GM23338 (cell line): Measurements from ENCODE around the gene MSH3. TPM values are rescaled to one million over a fixed set of nuclear protein-coding genes. Genes with fewer than 3 reads are reported as not detected.

Experiments
- polyA plus RNA-seq: library from polyadenylated mRNA; unstranded; fragments of >200 nt; fragmentation: Nextera tagmentation; extraction: Ambion mirVana; gene quantifications from 2 replicates; pipeline ENCODE4 v1.2.1, GENCODE V29; 2016
- small RNA-seq: library from RNA; depleted of rRNA; stranded (forward); fragments of <200 nt; gene quantifications from one replicate; pipeline ENCODE3, GENCODE V24; 2014; ENCODE audit warnings: low replicate concordance
- total RNA-seq: library from RNA; depleted of rRNA; stranded (reverse); fragments of >200 nt; shearing (Covaris generic); gene quantifications from 2 replicates; pipeline ENCODE4 v1.2.3, GENCODE V29; 2014; rRNA removed

The MSH3 gene
- total and polyA plus RNA-seq, 2 experiments from 2014 or later, result 13.3 to 16.6 TPM

Small RNA genes within 50 kb of the gene (small RNA-seq; reads per million reads assigned to genes)
- gene MTRNR2L2, result not detected

Other genes with a start within 250 kb of the MSH3 start
- gene ZFYVE16, start 246.6 kb upstream of the MSH3 start, total RNA-seq, result 24.2 and 24.7 TPM in 2 replicates
- 23.0 and 26.6 TPM in 2 replicates for gene ZFYVE16, start 246.6 kb upstream of the MSH3 start, polyA plus RNA-seq
- 3.1 TPM in 1 of 2 replicates, not detected in the other for gene FAM151B, start 166.6 kb upstream of the MSH3 start, total RNA-seq
- gene FAM151B, start 166.6 kb upstream of the MSH3 start, polyA plus RNA-seq, result 0.55 and 0.78 TPM in 2 replicates
- gene ANKRD34B, start 84.4 kb upstream of the MSH3 start, total RNA-seq, result 1.5 and 2.9 TPM in 2 replicates
- 1.6 and 1.7 TPM in 2 replicates for gene ANKRD34B, start 84.4 kb upstream of the MSH3 start, polyA plus RNA-seq
- 82.8 and 95.6 TPM in 2 replicates for gene DHFR, start 331 bp downstream of the MSH3 start, total RNA-seq
- 48.7 and 56.2 TPM in 2 replicates for gene DHFR, start 331 bp downstream of the MSH3 start, polyA plus RNA-seq